Suppressor macrophage treated with lipopolysaccharide for 4 hours (primary cell): ENCODE measurements around the gene CD3D.
"Not testable (repeated sequence)": the region's sequence is repeated elsewhere in the genome, so short reads cannot be mapped to it uniquely, and the experiment has no call there.

Source experiments
- DNase-seq: peaks from one replicate; pipeline ENCODE4 v3.0.0-alpha.2; 2020

Gene CD3D

GRCh38 chr11:118338637-118339061 is 3.9 kb downstream of the CD3D start:
- DNase-seq = no peak

DNA sequence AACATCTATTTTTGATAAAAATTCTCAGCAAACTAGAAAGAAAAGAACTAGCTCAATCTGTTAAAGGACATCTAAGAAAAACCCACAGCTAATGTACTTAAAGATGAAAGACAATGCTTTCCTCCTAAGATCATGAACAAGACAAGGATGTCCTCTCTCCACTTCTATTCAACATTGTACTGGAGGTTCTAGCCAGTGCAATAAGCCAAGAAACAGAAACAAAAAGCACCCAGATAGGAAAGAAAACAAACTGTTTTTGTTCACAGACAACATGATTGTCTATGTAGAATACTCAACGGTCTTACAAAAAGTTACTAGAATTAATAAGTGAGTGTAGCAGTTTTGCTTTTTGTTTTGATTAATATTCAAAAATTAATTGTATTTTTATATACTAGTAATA is 7.8 kb downstream of the CD3D start:
- no peak for DNase-seq

DNA sequence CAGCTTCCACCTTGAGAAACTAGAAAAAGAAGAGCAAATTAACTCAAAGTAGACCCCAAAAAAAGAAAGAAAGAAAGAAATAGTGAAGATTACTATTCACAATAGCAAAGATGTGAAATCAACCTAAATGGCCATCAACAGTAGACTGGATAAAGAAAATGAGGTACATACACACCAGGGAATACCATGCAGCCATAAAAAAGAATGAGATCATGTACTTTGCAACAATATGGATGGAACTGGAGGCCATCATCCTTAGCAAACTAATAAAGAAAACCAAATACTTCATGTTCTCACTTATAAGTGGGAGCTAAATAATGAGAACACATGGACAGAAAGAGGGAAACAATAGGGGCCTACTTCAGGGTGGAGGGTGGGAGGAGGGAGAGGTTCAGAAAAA is 13.8 kb downstream of the CD3D start:
- DNase-seq = no peak

- no peak for DNase-seq
These were observed 17.2 kb downstream of the CD3D start for GRCh38 chr11:118325283-118325682.

DNA sequence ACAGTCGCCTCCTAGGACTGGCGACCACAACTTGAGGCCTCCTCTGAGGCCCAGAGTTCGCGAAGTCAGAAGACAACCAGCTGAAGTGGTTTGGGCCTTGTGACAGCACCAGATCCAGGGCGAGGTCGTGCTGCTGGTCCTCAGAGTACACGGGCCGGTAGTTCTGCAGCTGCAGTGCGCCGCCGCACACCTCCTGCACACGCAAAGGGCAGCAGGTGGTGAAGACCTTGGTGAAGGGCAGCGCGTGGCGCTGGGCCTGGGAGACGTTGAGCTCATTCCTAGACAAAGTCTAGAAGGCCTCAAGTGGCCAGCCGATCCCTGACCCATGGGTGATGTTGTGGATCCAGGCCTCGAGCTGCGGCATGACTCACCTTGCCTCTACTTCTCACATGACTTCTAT is 19.8 kb downstream of the CD3D start:
- DNase-seq = no peak

DNA sequence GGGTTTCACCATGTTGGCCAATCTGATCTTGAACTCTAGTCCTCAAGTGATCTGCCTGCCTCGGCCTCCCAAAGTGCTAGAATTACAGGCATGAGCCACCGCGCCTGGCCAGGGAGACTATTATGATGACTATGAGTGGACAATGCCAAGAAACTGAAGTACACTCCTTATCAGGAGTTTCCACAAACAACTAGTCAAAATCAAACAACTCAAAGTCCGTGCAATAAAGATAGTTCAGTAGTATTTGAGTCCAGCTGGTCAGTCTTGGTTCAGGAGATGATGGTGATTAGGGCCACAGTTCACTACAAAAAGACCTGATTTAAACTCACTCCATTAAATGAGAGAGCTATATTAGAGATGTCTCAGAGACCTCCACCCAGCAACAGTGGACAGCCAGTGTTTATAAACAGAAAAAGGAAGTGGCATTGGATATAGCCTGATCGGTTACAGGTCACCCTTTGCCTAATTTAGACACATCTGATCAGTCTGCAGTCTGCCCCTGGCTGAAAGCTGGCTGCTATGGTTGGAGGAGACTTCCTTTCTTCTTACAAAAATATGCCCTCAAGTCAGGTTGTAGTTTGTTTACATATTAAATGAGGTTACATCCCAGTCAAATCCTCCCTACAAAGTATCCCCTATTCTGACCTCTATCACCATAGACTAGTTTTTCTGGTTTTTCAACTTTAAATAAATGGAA is 21.0 kb downstream of the CD3D start:
- peak; percentile 23 for DNase-seq

GRCh38 chr11:118320515-118320914 is 22.0 kb downstream of the CD3D start:
- DNase-seq = no peak

DNA sequence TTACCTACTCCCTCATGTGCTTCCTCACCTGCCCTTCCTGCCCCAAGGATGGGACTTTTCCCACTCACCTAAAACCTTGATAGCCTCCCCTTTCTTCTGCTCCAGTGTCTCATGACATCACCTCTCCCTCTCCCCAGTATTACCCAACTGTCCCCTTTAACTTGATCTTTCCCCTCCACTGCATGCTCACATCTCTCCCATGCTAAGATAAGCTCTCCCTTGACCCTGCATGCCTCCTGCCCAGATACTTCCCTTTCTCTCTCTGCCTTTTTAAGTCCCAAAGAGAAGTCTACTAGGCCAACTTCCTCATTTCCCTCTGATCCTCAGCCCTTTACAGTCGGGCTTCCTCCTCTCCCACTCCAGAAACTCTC is 23.2 kb downstream of the CD3D start:
- peak; percentile 80 for DNase-seq

DNA sequence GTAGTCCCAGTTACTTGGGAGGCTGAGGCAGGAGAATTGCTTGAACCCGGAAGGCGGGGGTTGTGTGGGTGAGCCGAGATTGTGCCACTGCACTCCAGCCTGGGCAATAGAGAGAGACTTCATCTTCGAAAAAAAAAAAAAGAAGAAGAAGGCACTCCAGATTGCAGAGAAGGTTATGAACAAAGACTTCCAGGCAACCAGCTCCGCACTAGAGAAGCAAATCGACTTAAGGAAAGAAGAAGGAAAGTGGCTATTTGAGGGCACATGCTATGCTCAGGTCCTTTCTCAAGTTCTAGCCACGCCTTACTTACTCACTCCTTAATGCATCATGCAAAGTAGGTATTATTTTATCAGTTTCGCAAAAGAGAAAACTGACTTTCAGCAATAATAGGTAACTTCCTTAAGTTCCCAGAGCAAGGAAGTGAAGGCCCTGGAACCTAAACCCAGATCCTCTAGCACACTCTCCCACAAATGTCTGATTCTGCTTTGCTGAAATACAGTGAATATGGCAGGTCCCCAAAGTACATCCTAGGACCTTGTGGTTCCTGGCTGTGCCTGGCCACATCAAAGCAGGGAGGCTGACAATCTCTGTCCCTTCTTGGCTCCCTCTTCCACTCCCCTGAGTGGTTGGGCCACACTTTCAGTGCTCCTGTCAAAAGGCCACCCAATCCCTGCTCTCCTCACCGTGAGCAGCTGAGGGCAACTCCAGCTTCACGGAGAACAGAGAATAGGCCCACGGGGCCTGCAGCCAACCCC is 23.7 kb downstream of the CD3D start:
- DNase-seq = peak; percentile 73

GRCh38 chr11:118318124-118318523 is 24.4 kb downstream of the CD3D start:
- DNase-seq = no peak

DNA sequence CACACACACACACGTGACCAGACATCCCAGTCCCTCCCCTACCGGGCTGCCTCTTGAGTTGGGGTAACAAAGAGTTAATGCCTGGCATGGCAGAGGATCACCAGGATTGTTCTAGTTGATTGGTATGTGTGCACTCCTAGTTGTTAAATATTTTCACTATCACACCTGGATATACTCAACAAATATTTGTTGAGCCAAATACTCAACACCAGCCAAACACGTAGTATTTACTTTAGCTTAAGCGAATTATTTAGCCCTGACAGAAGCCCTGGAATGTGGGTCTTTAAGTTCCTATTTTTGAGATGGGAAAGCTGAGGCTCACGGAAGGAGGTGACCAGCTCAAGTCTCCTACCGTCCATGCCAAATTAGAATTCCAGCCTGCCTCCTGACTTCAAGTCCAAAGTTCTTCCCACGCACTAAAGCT is 27.5 kb downstream of the CD3D start:
- no peak for DNase-seq

DNA sequence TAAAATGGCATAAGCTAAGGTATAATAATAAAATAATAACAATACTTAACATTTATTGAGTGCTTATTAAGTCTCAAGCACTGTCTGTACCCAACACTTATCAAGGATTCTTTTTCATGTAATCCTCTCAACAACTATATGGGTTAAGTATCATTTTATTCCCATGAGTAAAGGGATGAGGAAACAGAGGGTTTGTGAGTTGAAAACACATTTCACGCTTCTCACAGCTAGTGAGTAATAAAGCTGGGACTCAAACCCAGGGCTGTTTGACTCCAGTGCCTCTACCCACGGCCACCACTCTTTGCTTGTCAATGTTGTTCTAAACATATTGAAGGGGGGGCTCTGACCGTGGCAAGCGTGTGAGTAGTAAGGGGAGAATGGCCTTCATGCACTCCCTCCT is 29.3 kb downstream of the CD3D start:
- DNase-seq = no peak

DNA sequence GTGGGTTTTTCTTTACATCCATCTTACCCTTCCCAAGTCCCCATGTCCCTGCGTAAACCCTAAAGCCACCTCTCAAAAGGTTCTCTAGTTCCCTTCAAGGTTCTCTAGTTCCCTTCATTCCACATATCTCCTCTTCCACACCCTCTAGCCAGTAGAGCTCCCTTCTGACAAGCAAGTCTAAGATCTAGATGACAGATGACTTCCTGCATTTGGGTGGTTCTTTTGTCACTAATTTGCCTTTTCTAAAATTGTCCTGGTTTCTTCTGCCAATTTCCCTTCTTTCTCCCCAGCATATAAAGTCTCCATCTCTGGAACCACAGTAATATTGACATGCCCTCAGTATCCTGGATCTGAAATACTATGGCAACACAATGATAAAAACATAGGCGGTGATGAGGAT is 30.2 kb downstream of the CD3D start:
- no peak for DNase-seq

DNA sequence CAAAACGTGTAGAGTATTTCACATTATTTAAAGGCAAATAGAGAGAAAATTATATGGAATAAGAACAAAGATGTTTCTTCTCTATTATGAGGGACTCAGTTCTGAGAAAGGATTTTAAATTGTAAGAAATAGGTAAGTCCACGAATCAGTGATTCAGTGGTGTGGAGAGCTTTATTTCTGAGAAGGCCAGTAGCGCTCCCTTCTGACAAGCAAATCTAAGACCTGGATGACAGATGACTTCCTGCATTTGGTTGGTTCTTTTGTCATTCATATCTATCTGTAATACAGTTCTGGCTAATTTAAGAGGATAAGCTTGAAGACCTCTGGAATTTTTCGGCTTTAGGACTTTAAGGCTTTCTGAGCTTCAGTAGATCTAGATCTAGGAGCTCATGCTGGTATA is 31.0 kb downstream of the CD3D start:
- no peak for DNase-seq

GRCh38 chr11:118310781-118311485 is 31.6 kb downstream of the CD3D start:
- DNase-seq = no peak

DNA sequence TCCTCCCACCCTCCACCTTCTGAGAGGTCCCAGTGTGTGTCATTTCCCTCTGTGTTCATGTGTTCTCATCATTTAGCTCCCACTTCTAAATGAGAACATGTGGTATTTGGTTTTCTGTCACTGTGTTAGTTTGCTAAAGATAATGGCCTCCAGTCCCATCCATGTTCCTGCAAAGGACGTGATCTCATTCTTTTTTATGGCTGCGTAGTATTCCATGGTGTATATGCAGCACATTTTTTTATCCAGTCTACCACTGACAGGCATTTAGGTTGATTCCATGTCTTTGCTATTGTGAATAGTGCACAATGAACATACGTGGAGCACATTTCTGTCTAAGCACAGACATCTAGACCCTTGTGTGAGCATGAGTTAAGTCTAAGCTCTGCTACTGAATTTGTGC is 32.2 kb downstream of the CD3D start:
- DNase-seq = no peak

- not testable (repeated sequence) for DNase-seq
These were observed 33.4 kb downstream of the CD3D start for GRCh38 chr11:118308995-118309528.

DNA sequence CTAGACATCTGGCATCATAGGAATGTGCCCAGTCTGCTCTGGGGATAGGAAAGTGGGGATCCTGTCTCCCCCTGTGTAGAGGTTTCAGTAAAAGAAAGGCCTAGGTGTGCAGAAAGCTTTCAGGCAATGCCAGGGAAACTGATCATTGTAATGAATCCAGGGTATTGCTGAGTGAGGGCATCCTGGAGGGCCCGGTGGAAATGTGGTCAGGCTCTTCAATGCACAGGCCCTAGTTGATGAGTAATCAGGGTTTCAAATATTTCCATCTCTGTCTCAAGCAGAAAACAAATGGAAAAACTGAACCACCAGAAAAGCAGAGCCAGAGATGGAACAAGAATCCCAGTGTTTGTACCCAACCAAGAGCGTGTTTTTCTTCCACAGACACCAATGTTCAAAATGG is 35.9 kb downstream of the CD3D start:
- no peak for DNase-seq

GRCh38 chr11:118305726-118306125 is 36.8 kb downstream of the CD3D start:
- no peak for DNase-seq

DNA sequence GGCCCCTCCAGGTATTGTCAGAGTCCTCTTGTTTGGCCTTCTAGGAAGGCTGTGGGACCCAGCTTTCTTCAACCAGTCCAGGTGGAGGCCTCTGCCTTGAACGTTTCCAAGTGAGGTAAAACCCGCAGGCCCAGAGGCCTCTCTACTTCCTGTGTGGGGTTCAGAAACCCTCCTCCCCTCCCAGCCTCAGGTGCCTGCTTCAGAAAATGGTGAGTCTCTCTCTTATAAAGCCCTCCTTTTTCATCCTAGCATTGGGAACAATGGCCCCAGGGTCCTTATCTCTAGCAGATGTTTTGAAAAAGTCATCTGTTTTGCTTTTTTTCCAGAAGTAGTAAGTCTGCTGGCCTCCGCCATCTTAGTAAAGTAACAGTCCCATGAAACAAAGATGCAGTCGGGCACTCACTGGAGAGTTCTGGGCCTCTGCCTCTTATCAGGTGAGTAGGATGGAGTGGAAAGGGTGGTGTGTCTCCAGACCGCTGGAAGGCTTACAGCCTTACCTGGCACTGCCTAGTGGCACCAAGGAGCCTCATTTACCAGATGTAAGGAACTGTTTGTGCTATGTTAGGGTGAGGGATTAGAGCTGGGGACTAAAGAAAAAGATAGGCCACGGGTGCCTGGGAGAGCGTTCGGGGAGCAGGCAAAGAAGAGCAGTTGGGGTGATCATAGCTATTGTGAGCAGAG is 37.8 kb downstream of the CD3D start, which contains the start of gene CD3E:
TSS of gene CD3E (plus strand) at position 163 of the 681 bp plus-strand sequence. CDS start at position 386, 223 bp downstream.
- no peak for DNase-seq

GRCh38 chr11:118304227-118304567 is 38.3 kb downstream of the CD3D start:
- DNase-seq = no peak

GRCh38 chr11:118301600-118302195 is 40.8 kb downstream of the CD3D start:
- DNase-seq = no peak
